ENCODE results near the gene IWS1. TPM values are rescaled to one million over a fixed set of nuclear protein-coding genes. Genes with fewer than 3 reads are reported as not detected.

IWS1 gene
- total RNA-seq, 1 experiment from 2014 or later, result 70.5 TPM

DNA sequence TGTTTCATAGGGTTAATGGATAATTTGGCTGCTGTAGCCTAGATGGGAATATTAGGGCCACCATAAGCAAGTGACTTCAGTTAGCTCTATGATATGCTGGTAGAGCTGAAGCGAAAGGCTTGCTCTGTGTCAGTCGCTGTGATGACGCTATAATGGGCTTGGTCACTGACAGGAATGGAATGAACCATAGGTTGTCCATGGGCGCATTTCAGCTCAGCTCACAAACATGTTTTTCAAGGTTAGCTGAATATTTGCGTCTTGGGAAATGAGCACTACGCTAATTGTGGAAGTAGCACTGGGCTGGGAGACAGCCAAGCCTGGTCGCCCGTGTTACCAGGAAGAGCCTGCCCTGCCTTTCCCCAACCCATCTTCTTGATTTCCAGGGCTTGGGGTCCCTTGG lies 6.0 kb upstream of the IWS1 start:
- ChIA-PET POLR2A (no interaction called here), CTCF (no interaction called here)
- H3K9me3 Mint-ChIP-seq, result peaks cover 16% of the 10 kb centered on the region
- H3K4me1 Mint-ChIP-seq, result peaks cover 12% of the 10 kb centered on the region
- DNase-seq (ENCODE audit: low spot score), result no peak
- no peak overlapping the region for H3K4me3 Mint-ChIP-seq
- no peak for ATAC-seq
- no peaks in the 10 kb centered on the region for H3K36me3 Mint-ChIP-seq
- H3K27me3 Mint-ChIP-seq (ENCODE audit: low read depth), result peaks cover 12% of the 10 kb centered on the region; the same call in 1 of the 2 replicates
- H3K27ac Mint-ChIP-seq, result no peak overlapping the region
- TF ChIP-seq, protein P1, sequence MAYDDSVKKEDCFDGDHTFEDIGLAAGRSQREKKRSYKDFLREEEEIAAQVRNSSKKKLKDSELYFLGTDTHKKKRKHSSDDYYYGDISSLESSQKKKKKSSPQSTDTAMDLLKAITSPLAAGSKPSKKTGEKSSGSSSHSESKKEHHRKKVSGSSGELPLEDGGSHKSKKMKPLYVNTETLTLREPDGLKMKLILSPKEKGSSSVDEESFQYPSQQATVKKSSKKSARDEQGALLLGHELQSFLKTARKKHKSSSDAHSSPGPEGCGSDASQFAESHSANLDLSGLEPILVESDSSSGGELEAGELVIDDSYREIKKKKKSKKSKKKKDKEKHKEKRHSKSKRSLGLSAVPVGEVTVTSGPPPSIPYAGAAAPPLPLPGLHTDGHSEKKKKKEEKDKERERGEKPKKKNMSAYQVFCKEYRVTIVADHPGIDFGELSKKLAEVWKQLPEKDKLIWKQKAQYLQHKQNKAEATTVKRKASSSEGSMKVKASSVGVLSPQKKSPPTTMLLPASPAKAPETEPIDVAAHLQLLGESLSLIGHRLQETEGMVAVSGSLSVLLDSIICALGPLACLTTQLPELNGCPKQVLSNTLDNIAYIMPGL (CRISPR knock-in tag; IDR thresholded peaks at IDR 0.05), result no peak
- TF ChIP-seq GRHL2 (CRISPR knock-in tag; IDR thresholded peaks at IDR 0.05; ENCODE audit: insufficient replicate concordance, severe bottlenecking), result no peak
- TF ChIP-seq JAZF1 (CRISPR knock-in tag; IDR thresholded peaks at IDR 0.05), result no peak
- TF ChIP-seq, protein P2, sequence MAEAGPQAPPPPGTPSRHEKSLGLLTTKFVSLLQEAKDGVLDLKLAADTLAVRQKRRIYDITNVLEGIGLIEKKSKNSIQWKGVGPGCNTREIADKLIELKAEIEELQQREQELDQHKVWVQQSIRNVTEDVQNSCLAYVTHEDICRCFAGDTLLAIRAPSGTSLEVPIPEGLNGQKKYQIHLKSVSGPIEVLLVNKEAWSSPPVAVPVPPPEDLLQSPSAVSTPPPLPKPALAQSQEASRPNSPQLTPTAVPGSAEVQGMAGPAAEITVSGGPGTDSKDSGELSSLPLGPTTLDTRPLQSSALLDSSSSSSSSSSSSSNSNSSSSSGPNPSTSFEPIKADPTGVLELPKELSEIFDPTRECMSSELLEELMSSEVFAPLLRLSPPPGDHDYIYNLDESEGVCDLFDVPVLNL (CRISPR knock-in tag; IDR thresholded peaks at IDR 0.05; ENCODE audit: borderline replicate concordance, low read depth), result no peak
- TF ChIP-seq MYBL2 (CRISPR knock-in tag; IDR thresholded peaks at IDR 0.05), result no peak
- TF ChIP-seq, protein P3, sequence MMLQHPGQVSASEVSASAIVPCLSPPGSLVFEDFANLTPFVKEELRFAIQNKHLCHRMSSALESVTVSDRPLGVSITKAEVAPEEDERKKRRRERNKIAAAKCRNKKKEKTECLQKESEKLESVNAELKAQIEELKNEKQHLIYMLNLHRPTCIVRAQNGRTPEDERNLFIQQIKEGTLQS (CRISPR knock-in tag; conservative IDR thresholded peaks at IDR 0.05), result no peak
- no peak for TF ChIP-seq NFYB (CRISPR knock-in tag; conservative IDR thresholded peaks at IDR 0.05; ENCODE audit: low read depth)
- no peak for TF ChIP-seq FOXP1 (CRISPR knock-in tag; IDR thresholded peaks at IDR 0.05; ENCODE audit: borderline replicate concordance)
- TF ChIP-seq, protein P4, sequence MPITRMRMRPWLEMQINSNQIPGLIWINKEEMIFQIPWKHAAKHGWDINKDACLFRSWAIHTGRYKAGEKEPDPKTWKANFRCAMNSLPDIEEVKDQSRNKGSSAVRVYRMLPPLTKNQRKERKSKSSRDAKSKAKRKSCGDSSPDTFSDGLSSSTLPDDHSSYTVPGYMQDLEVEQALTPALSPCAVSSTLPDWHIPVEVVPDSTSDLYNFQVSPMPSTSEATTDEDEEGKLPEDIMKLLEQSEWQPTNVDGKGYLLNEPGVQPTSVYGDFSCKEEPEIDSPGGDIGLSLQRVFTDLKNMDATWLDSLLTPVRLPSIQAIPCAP (CRISPR knock-in tag; IDR thresholded peaks at IDR 0.05), result no peak
- no peak for TF ChIP-seq CREB1 (CRISPR knock-in tag; IDR thresholded peaks at IDR 0.05)
- TF ChIP-seq SMAD4 (CRISPR knock-in tag; IDR thresholded peaks at IDR 0.05), result no peak
- TF ChIP-seq NR2C2 (CRISPR knock-in tag; IDR thresholded peaks at IDR 0.05), result no peak
- no peak for TF ChIP-seq SMAD3 (CRISPR knock-in tag; IDR thresholded peaks at IDR 0.05; ENCODE audit: borderline replicate concordance)
- no peak for TF ChIP-seq EMX1 (CRISPR knock-in tag; IDR thresholded peaks at IDR 0.05)
- TF ChIP-seq ZNF219 (CRISPR knock-in tag; IDR thresholded peaks at IDR 0.05; ENCODE audit: borderline replicate concordance), result no peak
- TF ChIP-seq GTF2I (CRISPR knock-in tag; conservative IDR thresholded peaks at IDR 0.05), result no peak
- TF ChIP-seq, protein P5, sequence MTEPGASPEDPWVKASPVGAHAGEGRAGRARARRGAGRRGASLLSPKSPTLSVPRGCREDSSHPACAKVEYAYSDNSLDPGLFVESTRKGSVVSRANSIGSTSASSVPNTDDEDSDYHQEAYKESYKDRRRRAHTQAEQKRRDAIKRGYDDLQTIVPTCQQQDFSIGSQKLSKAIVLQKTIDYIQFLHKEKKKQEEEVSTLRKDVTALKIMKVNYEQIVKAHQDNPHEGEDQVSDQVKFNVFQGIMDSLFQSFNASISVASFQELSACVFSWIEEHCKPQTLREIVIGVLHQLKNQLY (CRISPR knock-in tag; IDR thresholded peaks at IDR 0.05), result no peak
- no peak for TF ChIP-seq OVOL2 (CRISPR knock-in tag; IDR thresholded peaks at IDR 0.05; ENCODE audit: borderline replicate concordance)
- no peak for TF ChIP-seq ETV6 (CRISPR knock-in tag; IDR thresholded peaks at IDR 0.05)
- TF ChIP-seq, protein P6, sequence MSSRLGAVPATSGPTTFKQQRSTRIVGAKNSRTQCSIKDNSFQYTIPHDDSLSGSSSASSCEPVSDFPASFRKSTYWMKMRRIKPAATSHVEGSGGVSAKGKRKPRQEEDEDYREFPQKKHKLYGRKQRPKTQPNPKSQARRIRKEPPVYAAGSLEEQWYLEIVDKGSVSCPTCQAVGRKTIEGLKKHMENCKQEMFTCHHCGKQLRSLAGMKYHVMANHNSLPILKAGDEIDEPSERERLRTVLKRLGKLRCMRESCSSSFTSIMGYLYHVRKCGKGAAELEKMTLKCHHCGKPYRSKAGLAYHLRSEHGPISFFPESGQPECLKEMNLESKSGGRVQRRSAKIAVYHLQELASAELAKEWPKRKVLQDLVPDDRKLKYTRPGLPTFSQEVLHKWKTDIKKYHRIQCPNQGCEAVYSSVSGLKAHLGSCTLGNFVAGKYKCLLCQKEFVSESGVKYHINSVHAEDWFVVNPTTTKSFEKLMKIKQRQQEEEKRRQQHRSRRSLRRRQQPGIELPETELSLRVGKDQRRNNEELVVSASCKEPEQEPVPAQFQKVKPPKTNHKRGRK (CRISPR knock-in tag; IDR thresholded peaks at IDR 0.05; ENCODE audit: borderline replicate concordance), result no peak

DNA sequence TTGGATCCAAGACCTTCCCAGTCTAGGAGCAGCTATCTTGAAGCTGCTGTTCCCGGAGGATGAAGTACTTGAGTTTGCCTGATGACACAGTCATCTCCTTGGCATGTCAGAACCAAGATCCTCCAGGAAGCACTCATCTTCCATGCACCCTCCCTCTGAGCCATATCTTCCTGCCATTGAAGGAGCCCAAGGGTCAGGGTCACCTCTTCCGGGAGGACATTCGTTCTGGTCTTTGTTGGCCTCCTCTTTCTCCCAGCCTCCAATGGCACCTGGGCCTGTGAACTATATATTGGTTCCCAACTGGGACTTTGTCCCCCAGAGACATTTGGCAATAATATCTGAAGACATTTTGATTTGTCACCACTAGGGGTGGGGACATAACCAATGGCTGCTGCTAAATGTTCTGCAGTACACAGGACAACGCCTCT lies 4.9 kb upstream of the IWS1 start:
- Mint-ChIP-seq H3K27ac (no peak overlapping the region), H3K36me3 (no peaks in the 10 kb centered on the region), H3K27me3 (ENCODE audit: low read depth) (peaks cover 10% of the 10 kb centered on the region; the same call in 1 of the 2 replicates), H3K9me3 (peaks cover 16% of the 10 kb centered on the region), H3K4me3 (no peak overlapping the region), H3K4me1 (peaks cover 17% of the 10 kb centered on the region)
- TF ChIP-seq HMGA2 (CRISPR knock-in tag; IDR thresholded peaks at IDR 0.05) (no peak), KAT7 (CRISPR knock-in tag; IDR thresholded peaks at IDR 0.05; ENCODE audit: borderline replicate concordance) (no peak), CREB1 (CRISPR knock-in tag; IDR thresholded peaks at IDR 0.05) (no peak), NFATC4 (CRISPR knock-in tag; IDR thresholded peaks at IDR 0.05) (no peak), FOXJ3 (CRISPR knock-in tag; IDR thresholded peaks at IDR 0.05; ENCODE audit: borderline replicate concordance) (no peak), OVOL2 (CRISPR knock-in tag; IDR thresholded peaks at IDR 0.05; ENCODE audit: borderline replicate concordance) (no peak), FOXP1 (CRISPR knock-in tag; IDR thresholded peaks at IDR 0.05; ENCODE audit: borderline replicate concordance) (no peak), IRF2 (CRISPR knock-in tag; IDR thresholded peaks at IDR 0.05; ENCODE audit: borderline replicate concordance, low read depth) (no peak)
- TF ChIP-seq, protein P6 (CRISPR knock-in tag; IDR thresholded peaks at IDR 0.05; ENCODE audit: borderline replicate concordance), result no peak
- TF ChIP-seq, protein P7, sequence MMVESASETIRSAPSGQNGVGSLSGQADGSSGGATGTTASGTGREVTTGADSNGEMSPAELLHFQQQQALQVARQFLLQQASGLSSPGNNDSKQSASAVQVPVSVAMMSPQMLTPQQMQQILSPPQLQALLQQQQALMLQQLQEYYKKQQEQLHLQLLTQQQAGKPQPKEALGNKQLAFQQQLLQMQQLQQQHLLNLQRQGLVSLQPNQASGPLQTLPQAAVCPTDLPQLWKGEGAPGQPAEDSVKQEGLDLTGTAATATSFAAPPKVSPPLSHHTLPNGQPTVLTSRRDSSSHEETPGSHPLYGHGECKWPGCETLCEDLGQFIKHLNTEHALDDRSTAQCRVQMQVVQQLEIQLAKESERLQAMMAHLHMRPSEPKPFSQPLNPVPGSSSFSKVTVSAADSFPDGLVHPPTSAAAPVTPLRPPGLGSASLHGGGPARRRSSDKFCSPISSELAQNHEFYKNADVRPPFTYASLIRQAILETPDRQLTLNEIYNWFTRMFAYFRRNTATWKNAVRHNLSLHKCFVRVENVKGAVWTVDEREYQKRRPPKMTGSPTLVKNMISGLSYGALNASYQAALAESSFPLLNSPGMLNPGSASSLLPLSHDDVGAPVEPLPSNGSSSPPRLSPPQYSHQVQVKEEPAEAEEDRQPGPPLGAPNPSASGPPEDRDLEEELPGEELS (CRISPR knock-in tag; IDR thresholded peaks at IDR 0.05), result no peak
- ChIA-PET CTCF (no interaction called here), POLR2A (no interaction called here)
- DNase-seq (ENCODE audit: low spot score) (no peak), ATAC-seq (no peak)
